Gastroesophageal sphincter (tissue), 4 donors: ENCODE results near the gene MTERF4. TPM values are rescaled to one million over a fixed set of nuclear protein-coding genes. Genes with fewer than 3 reads are reported as not detected.

Experiments
- ATAC-seq: fragments of 150-250 bp; one replicate; pipeline ENCODE4 v1.9.1; 2016; ENCODE audit warnings: mild to moderate bottlenecking, moderate library complexity
- H3K27ac ChIP-seq, 4 donors: fragments of 200-600 bp; sonication (generic) in 3 of 4; 1 replicate in 3 of 4; 2 replicates in 1 of 4; pipeline ENCODE4 v1.5.1; 2016 to 2019
- H3K27me3 ChIP-seq: fragments of 200-600 bp; sonication (generic); one replicate; pipeline ENCODE4 v1.5.1; 2019
- H3K36me3 ChIP-seq, 2 donors: fragments of 200-600 bp; sonication (generic); one replicate each; pipeline ENCODE4 v1.5.1; 2019; ENCODE audit warnings: control low read depth in 1 of 2
- H3K4me1 ChIP-seq, 3 donors: fragments of 200-600 bp; sonication (generic); 1 replicate in 2 of 3; 2 replicates in 1 of 3; pipeline ENCODE4 v1.5.1; 2016 to 2019; ENCODE audit warnings: control low read depth in 2 of 3
- H3K4me3 ChIP-seq, 2 donors: fragments of 200-600 bp; sonication (generic); one replicate each; pipeline ENCODE4 v1.5.1; 2019; ENCODE audit warnings: mild to moderate bottlenecking in 1 of 2, moderate library complexity in 1 of 2
- H3K9me3 ChIP-seq, 3 donors: fragments of 200-600 bp; sonication (generic); one replicate each; pipeline ENCODE4 v1.5.1; 2017 to 2019; ENCODE audit warnings: control low read depth in 2 of 3
- CTCF ChIP-seq, 4 experiments: fragments of 200-600 bp in 2 of 4; fragments of 450-650 bp in 2 of 4; sonication (generic) in 1 of 4; IDR thresholded peaks; one replicate each; pipeline ENCODE4 v1.5.1; 2017 to 2019; ENCODE audit warnings: antibody characterized with exemption in 4 of 4, mild to moderate bottlenecking in 2 of 4, moderate library complexity in 2 of 4
- EP300 ChIP-seq: sonication (generic); formaldehyde crosslinking; IDR thresholded peaks from one replicate; pipeline ENCODE4 v1.6.1; 2017; ENCODE audit warnings: antibody characterized with exemption, mild to moderate bottlenecking
- POLR2A ChIP-seq, 2 donors: fragments of 450-650 bp; IDR thresholded peaks; one replicate each; pipeline ENCODE4 v1.6.1; 2017; ENCODE audit warnings: antibody characterized with exemption in 2 of 2, mild to moderate bottlenecking in 2 of 2, moderate library complexity in 1 of 2
- POLR2AphosphoS5 ChIP-seq: sonication (generic); formaldehyde crosslinking; IDR thresholded peaks from one replicate; pipeline ENCODE4 v1.6.1; 2017; ENCODE audit warnings: antibody characterized with exemption
- WGBS, 2 donors: methylation state at CpG; one replicate each; pipeline ENCODE4 v1.1.5; 2018; ENCODE audit warnings: low coverage in 1 of 2; 5-methylcytosine and 5-hydroxymethylcytosine counted together
- total RNA-seq, 4 donors: library from RNA; depleted of rRNA; stranded (reverse); fragments of >200 nt; gene quantifications; one replicate each; pipeline ENCODE4 v1.1.0, GENCODE V29; 2016

MTERF4 gene
- total RNA-seq, 4 donors from 2014 or later, result 27.1 to 33.0 (median 32.1) TPM

- WGBS, 2 donors, result 76 to 79% methylated on average over 2 to 8 of the region's 8 CpGs
- Histone ChIP-seq H3K27ac (no peak overlapping the region), H3K4me1 (no peaks in the 10 kb centered on the region), H3K9me3 (no peaks in the 10 kb centered on the region), H3K36me3 (no peaks in the 10 kb centered on the region), H3K4me3 (no peak overlapping the region), H3K27me3 (no peaks in the 10 kb centered on the region)
- no peak for ATAC-seq
- TF ChIP-seq POLR2A (IDR thresholded peaks at IDR 0.05), result no peak
Measured at GRCh38 chr2:241112592-241112991, 10.5 kb upstream of the MTERF4 start.

GRCh38 chr2:241112046-241112445 is 10.0 kb upstream of the MTERF4 start:
- Histone ChIP-seq H3K4me1 (no peaks in the 10 kb centered on the region), H3K4me3 (no peak overlapping the region), H3K27ac (no peak overlapping the region), H3K9me3 (no peaks in the 10 kb centered on the region), H3K27me3 (no peaks in the 10 kb centered on the region), H3K36me3 (no peaks in the 10 kb centered on the region)
- TF ChIP-seq POLR2AphosphoS5, result no peak
- no peak for TF ChIP-seq CTCF (IDR thresholded peaks at IDR 0.05)
- TF ChIP-seq EP300, result no peak
- no peak for TF ChIP-seq POLR2A (IDR thresholded peaks at IDR 0.05)
- WGBS, 2 donors, result 96 to 100% methylated on average over 3 to 14 of the region's 17 CpGs
- no peak for ATAC-seq

- TF ChIP-seq EP300 (no peak), CTCF (IDR thresholded peaks at IDR 0.05) (no peak), POLR2A (IDR thresholded peaks at IDR 0.05) (no peak), POLR2AphosphoS5 (no peak)
- Histone ChIP-seq H3K27me3 (no peaks in the 10 kb centered on the region), H3K9me3 (no peaks in the 10 kb centered on the region), H3K27ac (no peak overlapping the region), H3K36me3 (no peaks in the 10 kb centered on the region), H3K4me1 (no peaks in the 10 kb centered on the region), H3K4me3 (no peak overlapping the region)
- WGBS, 2 donors, result 80% methylated on average over 3 of the region's 9 CpGs; no CpG with 5 or more reads in 1 of the 2 donors
- ATAC-seq, result no peak
Measured at GRCh38 chr2:241111440-241111805, 9.3 kb upstream of the MTERF4 start.

GRCh38 chr2:241110607-241111439 is 8.7 kb upstream of the MTERF4 start:
- H3K27ac ChIP-seq, result no peak overlapping the region
- no peak for ATAC-seq

GRCh38 chr2:241110089-241110606 is 8.1 kb upstream of the MTERF4 start:
- H3K9me3 ChIP-seq, result no peaks in the 10 kb centered on the region
- no peaks in the 10 kb centered on the region for H3K4me1 ChIP-seq
- H3K27ac ChIP-seq, result no peak overlapping the region
- WGBS, 2 donors, result 65 to 90% methylated on average over 4 to 6 of the region's 9 CpGs
- ATAC-seq, result no peak
- TF ChIP-seq POLR2AphosphoS5 (no peak), EP300 (no peak), CTCF (IDR thresholded peaks at IDR 0.05) (no peak), POLR2A (IDR thresholded peaks at IDR 0.05) (no peak)
- no peaks in the 10 kb centered on the region for H3K36me3 ChIP-seq
- H3K27me3 ChIP-seq, result no peaks in the 10 kb centered on the region
- H3K4me3 ChIP-seq, result no peak overlapping the region

More at GRCh38 chr2:241110607-241111439, 8.7 kb upstream of the MTERF4 start:
- H3K9me3 ChIP-seq, result no peaks in the 10 kb centered on the region
- no peaks in the 10 kb centered on the region for H3K27me3 ChIP-seq
- H3K4me1 ChIP-seq, result no peaks in the 10 kb centered on the region
- no peak for TF ChIP-seq CTCF (IDR thresholded peaks at IDR 0.05)
- no peak for TF ChIP-seq POLR2AphosphoS5
- TF ChIP-seq EP300, result no peak
- TF ChIP-seq POLR2A (IDR thresholded peaks at IDR 0.05), result no peak
- H3K4me3 ChIP-seq, result no peak overlapping the region
- WGBS, 2 donors, result 100% methylated on average over 4 of the region's 19 CpGs; no CpG with 5 or more reads in 1 of the 2 donors
- no peaks in the 10 kb centered on the region for H3K36me3 ChIP-seq
